Nephron (organoid): ENCODE data around the gene RSU1.

Experiments
- H3K27ac Mint-ChIP-seq, 3 experiments: 2 replicates each; pipeline ENCODE4 v1.8.0; 2020; ENCODE audit warnings: mixed read lengths in 3 of 3, mild to moderate bottlenecking in 2 of 3, moderate library complexity in 1 of 3
- H3K27me3 Mint-ChIP-seq: 2 replicates; pipeline ENCODE4 v1.8.0; 2021; ENCODE audit warnings: low read depth, mild to moderate bottlenecking, moderate library complexity, mixed read lengths
- H3K36me3 Mint-ChIP-seq: 2 replicates; pipeline ENCODE4 v1.8.0; 2020; ENCODE audit warnings: low read depth, mixed read lengths
- H3K4me1 Mint-ChIP-seq: 2 replicates; pipeline ENCODE4 v1.8.0; 2020; ENCODE audit warnings: mixed read lengths
- H3K4me3 Mint-ChIP-seq, 3 experiments: 2 replicates each; pipeline ENCODE4 v1.8.0; 2020; ENCODE audit warnings: mild to moderate bottlenecking in 3 of 3, mixed read lengths in 3 of 3, moderate library complexity in 2 of 3
- H3K9me3 Mint-ChIP-seq: 2 replicates; pipeline ENCODE4 v1.8.0; 2020; ENCODE audit warnings: mixed read lengths
- TF ChIP-seq, protein P1 (sequence below), 3 experiments: fragments of 200-600 bp; sonication (generic); IDR thresholded peaks; one replicate each; pipeline ENCODE4 v1.5.0; 2021; ENCODE audit warnings: antibody characterized with exemption in 3 of 3; ENCODE audit not compliant: unreplicated experiment in 3 of 3

The RSU1 gene

DNA sequence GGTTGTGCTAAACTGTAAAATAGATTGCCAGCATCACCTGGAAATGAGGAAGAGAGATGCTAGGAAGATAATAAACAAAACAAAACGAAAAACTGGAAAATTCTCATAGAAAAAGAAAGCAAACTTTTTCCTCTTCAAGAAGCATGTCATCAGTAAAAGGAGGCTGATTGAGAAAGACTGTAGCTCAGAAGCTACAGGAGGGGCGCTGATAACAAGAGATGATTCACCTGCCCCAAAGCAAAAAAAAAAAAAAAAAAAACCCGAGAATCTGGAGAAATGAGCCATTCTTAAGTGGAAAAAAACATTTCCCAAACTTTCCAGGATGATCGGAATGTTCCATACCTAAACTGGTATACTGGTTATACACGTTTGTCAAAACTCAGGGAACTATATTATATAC is 165.1 kb downstream of the RSU1 start:
- TF ChIP-seq, protein P1, sequence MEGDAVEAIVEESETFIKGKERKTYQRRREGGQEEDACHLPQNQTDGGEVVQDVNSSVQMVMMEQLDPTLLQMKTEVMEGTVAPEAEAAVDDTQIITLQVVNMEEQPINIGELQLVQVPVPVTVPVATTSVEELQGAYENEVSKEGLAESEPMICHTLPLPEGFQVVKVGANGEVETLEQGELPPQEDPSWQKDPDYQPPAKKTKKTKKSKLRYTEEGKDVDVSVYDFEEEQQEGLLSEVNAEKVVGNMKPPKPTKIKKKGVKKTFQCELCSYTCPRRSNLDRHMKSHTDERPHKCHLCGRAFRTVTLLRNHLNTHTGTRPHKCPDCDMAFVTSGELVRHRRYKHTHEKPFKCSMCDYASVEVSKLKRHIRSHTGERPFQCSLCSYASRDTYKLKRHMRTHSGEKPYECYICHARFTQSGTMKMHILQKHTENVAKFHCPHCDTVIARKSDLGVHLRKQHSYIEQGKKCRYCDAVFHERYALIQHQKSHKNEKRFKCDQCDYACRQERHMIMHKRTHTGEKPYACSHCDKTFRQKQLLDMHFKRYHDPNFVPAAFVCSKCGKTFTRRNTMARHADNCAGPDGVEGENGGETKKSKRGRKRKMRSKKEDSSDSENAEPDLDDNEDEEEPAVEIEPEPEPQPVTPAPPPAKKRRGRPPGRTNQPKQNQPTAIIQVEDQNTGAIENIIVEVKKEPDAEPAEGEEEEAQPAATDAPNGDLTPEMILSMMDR (IDR thresholded peaks at IDR 0.05; ENCODE audit: unreplicated experiment in 3 of 3), result no peak
- H3K27me3 Mint-ChIP-seq, result no peaks in the 10 kb centered on the region
- no peaks in the 10 kb centered on the region for H3K4me1 Mint-ChIP-seq
- H3K9me3 Mint-ChIP-seq, result no peaks in the 10 kb centered on the region
- no peaks in the 10 kb centered on the region for H3K36me3 Mint-ChIP-seq
- H3K27ac Mint-ChIP-seq, result no peak overlapping the region
- H3K4me3 Mint-ChIP-seq, result no peak overlapping the region

DNA sequence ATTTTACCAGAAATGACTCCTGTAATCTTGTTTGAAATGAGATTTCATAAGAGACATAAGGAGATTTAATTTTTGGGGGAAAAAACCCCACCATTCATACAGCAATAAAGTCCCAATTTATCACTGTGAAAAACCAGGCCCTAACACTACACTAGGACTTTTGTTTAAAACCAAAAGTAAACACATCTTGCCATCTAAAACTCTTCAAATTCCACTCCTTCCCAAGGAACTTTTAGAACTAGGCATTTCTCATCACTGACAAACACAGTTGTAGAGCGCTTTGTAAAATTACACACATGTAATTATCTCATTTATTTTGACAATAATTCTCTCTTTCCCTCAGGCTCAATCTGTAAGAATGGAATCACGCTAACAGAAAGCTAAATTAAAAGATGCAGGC is 167.5 kb downstream of the RSU1 start:
- Mint-ChIP-seq H3K36me3 (no peaks in the 10 kb centered on the region), H3K4me3 (no peak overlapping the region), H3K27ac (no peak overlapping the region), H3K27me3 (no peaks in the 10 kb centered on the region), H3K9me3 (no peaks in the 10 kb centered on the region), H3K4me1 (no peaks in the 10 kb centered on the region)
- TF ChIP-seq, protein P1 (IDR thresholded peaks at IDR 0.05; ENCODE audit: unreplicated experiment in 3 of 3), result no peak

DNA sequence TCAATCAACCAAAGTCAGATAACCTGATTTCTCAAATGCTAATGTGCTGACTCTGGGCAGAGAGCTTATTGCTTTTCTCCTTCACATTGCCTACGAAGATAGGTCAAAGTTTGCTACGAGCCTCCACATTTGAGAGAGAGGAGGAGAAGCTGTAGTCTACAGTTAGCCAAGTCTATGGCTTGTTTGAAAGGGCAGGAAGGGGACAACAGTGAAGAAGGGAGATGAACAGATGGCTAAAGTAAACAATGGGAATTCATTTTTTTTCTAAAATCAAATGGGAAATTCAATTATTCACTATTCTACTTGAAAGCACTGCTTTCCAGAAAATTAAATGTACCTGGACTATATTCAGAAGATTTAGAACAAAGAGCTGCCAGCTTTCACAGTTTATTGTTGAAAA is 168.9 kb downstream of the RSU1 start:
- Mint-ChIP-seq H3K4me1 (no peaks in the 10 kb centered on the region), H3K36me3 (no peaks in the 10 kb centered on the region), H3K27me3 (no peaks in the 10 kb centered on the region), H3K4me3 (no peak overlapping the region), H3K9me3 (no peaks in the 10 kb centered on the region), H3K27ac (no peak overlapping the region)
- TF ChIP-seq, protein P1 (IDR thresholded peaks at IDR 0.05; ENCODE audit: unreplicated experiment in 3 of 3), result no peak

DNA sequence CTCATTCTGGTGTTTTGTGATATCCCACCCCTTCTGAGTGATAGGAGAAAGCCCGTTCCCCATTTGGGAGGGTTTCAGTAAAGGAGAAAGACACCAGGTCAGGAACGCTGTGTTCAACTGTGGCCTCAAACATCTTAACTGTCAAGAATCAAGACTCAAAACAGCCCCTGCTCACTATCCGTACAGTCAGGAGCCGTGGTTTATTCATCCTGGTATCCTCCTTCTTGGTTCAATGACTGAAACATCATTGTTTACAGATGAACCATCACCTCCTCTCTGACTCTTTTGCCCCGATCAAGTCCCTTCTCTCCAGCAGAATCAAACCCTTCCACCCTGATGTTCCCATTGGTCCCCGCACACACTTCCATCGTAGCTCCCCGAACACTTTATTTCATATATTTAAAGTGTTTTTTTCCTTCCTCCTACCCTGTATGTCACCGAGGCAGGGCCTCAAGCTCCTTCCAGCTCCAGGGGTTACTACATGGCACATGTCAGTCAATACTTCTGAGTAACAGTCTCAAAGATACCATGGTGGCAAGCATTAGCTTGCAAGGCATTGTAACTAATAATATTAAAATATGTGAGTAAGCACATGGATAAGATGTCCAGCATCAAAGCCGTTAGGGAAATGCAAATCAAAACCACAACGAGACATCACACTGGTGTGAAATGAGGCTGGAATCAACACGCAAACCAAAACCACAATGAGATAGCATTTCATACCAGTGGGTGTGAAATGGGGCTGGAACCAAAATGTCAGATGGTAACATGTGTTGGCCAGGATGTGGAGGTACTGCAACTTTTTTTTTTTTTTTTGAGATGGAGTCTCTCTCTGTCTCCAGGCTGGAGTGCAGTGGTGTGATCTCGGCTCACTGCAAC is 170.8 kb downstream of the RSU1 start:
- TF ChIP-seq, protein P1 (IDR thresholded peaks at IDR 0.05; ENCODE audit: unreplicated experiment in 3 of 3), result no peak
- Mint-ChIP-seq H3K27me3 (no peaks in the 10 kb centered on the region), H3K4me1 (no peaks in the 10 kb centered on the region), H3K9me3 (no peaks in the 10 kb centered on the region), H3K4me3 (no peak overlapping the region), H3K27ac (no peak overlapping the region), H3K36me3 (no peaks in the 10 kb centered on the region)

DNA sequence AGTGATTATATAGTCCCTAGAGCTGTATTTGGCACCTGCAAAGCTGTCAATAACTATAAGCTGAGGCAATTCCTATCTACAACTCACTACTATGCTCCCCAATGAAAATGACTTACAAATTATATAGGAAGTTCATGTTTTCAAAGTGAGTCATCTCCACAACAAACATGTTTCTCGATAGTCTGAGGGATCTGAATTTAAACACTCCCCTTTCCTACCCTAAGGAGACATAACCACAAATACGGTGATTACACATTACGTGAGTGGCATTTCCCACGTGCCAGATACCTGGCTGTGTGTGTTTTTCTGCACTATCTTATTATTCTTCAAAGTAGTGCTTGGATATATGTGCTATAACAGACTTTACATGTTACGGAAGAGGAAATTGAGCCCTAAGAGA is 173.1 kb downstream of the RSU1 start:
- TF ChIP-seq, protein P1 (IDR thresholded peaks at IDR 0.05; ENCODE audit: unreplicated experiment in 3 of 3), result no peak
- Mint-ChIP-seq H3K27me3 (no peaks in the 10 kb centered on the region), H3K4me1 (no peaks in the 10 kb centered on the region), H3K27ac (no peak overlapping the region), H3K9me3 (no peaks in the 10 kb centered on the region), H3K4me3 (no peak overlapping the region), H3K36me3 (no peaks in the 10 kb centered on the region)

DNA sequence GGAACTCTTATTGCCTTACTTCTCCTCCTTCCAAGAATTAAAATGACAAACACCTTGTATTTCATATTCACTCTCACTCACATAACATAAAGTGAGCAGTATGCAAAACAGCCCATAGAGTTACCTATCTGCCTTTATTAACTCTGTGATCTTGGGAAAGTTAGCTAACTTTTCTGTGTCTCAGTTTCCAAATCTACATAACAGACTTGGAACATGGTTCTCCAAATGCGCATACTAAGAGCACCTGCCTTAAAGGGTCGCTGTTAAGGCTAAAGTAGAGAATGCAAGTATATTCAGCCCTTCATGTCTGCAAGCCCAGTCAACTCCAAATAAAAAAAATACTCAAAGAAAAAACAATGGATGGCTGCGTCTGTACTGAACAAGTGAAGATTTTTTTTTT is 173.7 kb downstream of the RSU1 start:
- no peak overlapping the region for H3K27ac Mint-ChIP-seq
- H3K27me3 Mint-ChIP-seq, result no peaks in the 10 kb centered on the region
- no peaks in the 10 kb centered on the region for H3K4me1 Mint-ChIP-seq
- H3K4me3 Mint-ChIP-seq, result no peak overlapping the region
- no peaks in the 10 kb centered on the region for H3K9me3 Mint-ChIP-seq
- TF ChIP-seq, protein P1 (IDR thresholded peaks at IDR 0.05; ENCODE audit: unreplicated experiment in 3 of 3), result no peak
- no peaks in the 10 kb centered on the region for H3K36me3 Mint-ChIP-seq
